Fibroblast of skin of left quadriceps (primary cell): ENCODE results near the gene SPINK5.
"Not testable (repeated sequence)": the region's sequence is repeated elsewhere in the genome, so short reads cannot be mapped to it uniquely, and the experiment has no call there.

Experiments used
- DNase-seq, 2 experiments: peaks; one replicate each; pipeline ENCODE4 v3.0.0-alpha.2; 2013; ENCODE audit warnings: low read depth in 2 of 2

The SPINK5 gene, protein sequence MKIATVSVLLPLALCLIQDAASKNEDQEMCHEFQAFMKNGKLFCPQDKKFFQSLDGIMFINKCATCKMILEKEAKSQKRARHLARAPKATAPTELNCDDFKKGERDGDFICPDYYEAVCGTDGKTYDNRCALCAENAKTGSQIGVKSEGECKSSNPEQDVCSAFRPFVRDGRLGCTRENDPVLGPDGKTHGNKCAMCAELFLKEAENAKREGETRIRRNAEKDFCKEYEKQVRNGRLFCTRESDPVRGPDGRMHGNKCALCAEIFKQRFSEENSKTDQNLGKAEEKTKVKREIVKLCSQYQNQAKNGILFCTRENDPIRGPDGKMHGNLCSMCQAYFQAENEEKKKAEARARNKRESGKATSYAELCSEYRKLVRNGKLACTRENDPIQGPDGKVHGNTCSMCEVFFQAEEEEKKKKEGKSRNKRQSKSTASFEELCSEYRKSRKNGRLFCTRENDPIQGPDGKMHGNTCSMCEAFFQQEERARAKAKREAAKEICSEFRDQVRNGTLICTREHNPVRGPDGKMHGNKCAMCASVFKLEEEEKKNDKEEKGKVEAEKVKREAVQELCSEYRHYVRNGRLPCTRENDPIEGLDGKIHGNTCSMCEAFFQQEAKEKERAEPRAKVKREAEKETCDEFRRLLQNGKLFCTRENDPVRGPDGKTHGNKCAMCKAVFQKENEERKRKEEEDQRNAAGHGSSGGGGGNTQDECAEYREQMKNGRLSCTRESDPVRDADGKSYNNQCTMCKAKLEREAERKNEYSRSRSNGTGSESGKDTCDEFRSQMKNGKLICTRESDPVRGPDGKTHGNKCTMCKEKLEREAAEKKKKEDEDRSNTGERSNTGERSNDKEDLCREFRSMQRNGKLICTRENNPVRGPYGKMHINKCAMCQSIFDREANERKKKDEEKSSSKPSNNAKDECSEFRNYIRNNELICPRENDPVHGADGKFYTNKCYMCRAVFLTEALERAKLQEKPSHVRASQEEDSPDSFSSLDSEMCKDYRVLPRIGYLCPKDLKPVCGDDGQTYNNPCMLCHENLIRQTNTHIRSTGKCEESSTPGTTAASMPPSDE

GRCh38 chr5:148063861-148064260 is at the start of gene SPINK5:
SPINK5 (plus strand) TSS chr5:148063980; CDS start chr5:148064045, 65 bp downstream.
- DNase-seq = no peak

DNA sequence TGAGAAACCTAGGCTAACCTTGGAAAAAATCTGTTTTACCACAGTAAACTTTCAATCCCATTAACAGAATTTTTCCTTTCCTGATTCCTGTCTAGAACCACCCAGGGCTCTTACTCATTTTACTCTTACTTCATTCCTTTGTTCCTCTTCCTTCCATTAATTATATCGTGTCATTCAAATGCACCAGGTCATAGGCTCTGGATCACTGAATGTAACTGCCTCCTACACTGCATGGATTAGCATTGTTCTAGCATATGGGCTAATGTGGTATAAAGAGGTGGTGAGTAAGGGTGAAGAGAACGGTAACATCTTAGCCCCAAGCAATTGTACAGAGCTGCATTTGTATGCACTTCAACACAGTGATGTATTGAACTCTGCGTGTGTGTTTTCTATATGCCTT is 49.5 kb upstream of the SPINK5 start:
- DNase-seq = no peak

DNA sequence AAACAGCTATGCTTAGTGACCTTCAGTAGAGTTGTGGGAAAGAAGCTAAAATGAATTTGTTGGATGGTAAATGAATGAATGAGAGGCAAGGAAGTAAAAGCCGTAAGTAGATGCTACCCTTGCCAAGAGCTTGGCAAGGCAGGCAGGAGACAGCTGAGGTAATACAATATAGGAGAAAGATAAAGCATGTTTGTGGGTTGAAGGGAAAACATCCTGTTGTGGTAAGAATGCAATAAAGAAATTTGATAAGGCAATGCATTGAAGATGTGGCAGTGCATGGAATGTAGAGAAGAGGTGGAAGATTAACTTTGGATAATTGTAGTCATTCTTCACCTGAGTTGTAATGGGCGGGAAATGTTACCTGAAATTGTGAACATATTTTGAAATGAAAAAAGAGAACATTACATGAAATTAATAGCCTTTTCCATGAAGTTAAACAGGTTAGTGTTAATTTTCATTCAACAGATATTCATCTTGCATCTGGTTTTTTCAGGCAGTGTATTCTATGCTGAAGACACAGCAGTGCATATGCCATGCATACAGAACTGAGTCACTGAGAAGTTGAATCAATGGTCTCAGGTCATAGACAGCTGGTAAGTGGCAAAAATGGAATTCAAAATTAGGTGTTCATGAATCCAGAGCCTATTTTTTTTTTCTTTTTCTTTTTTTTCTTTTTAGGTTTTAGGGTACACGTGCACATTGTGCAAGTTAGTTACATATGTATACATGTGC is 43.4 kb upstream of the SPINK5 start:
- DNase-seq = no peak

DNA sequence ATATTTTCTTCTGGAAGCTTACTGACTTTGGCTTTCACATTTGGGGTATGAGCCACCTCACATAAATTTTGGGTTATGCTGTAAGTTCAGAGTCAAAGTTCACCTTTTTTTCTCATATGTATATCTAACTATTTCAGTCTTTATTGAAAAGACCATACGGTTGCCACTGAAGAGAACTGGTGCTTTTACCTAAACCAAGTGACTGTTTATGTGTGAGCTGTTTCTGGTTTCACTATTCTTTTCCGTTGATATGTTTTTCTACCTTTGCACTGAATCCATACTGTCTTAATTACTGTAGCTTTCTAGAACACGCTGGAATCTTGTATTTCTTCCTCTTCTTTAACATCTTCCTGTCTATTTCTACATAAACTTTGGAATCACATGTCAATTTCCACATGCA is 36.3 kb upstream of the SPINK5 start:
- no peak for DNase-seq

- DNase-seq = no peak
Measured at GRCh38 chr5:148029131-148029530, 34.6 kb upstream of the SPINK5 start.

GRCh38 chr5:148033134-148033533 is 30.6 kb upstream of the SPINK5 start:
- DNase-seq = no peak

DNA sequence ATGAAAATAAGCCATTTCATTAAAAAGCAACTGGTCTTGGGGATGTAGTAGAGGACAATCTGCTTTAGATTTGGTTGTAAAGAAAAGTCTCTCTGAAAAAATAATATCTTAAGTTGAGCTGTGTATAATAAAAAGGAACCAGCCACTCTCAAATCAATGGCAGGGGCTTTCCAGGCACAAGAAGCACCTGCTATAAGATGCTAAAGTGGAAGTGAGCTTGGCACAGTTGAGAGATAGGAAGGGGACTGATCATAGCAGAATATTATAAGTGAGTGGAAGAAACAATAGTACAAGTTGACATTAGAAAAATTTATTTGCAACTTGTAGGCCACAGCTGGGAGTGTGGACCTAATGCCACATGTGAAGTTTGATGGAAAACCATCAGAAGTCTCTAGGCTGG is 28.1 kb upstream of the SPINK5 start:
- DNase-seq = no peak

DNA sequence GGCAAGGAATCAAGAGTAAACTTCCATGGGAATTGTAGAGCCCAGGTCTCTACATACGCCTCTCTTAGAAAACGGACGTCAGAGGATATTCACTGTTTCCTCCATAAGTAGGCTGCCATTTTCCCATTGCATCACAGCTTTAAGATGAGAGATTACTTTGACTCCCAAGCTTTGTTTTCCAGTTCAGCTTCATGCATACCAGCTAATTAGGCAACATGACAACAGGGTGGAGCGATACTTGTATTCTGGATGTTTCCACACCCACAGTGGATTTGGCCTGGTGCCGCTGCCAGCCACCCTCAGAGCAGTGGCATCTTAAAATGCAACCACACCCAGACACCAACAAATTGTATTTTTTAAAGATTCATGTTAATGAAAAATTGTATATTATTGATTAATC is 20.9 kb upstream of the SPINK5 start:
- DNase-seq = no peak

DNA sequence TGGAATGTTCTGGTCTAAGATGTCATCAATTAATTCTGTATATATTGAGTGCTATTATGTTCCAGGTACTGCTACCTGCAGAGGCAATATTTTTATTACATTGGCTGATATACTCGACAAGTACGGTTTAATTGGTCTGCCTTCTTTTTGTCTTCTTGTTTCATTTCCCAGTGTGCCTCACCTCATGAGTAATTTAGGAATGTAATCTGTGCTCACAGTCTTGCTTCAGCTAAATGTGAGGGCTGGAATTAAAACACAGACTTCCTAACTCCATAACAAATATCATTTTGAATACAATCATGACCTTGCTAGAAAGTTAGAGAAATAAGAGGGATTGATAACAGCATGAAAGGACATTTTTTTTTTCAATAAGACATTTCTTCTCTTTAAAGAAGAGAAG is 20.1 kb upstream of the SPINK5 start:
- DNase-seq = no peak

DNA sequence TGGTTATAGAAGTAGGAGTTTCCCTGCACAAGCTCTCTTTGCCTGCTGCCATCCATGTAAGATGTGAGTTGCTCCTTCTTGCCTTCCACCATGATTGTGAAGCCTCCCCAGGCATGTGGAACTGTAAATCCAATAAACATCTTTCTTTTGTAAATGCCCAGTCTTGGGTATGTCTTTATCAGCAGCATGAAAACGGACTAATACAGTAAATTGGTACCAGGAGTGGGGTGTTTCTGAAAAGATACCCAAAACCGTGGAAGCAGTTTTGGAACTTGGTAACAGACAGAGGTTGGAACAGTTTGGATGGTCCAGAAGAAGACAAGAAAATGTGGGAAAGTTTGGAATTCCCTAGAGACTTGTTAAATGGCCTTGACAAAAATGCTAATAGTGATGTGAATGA is 8.6 kb upstream of the SPINK5 start:
- DNase-seq = not testable (repeated sequence)

- DNase-seq = no peak
Measured at GRCh38 chr5:148060309-148060708, 3.5 kb upstream of the SPINK5 start.

DNA sequence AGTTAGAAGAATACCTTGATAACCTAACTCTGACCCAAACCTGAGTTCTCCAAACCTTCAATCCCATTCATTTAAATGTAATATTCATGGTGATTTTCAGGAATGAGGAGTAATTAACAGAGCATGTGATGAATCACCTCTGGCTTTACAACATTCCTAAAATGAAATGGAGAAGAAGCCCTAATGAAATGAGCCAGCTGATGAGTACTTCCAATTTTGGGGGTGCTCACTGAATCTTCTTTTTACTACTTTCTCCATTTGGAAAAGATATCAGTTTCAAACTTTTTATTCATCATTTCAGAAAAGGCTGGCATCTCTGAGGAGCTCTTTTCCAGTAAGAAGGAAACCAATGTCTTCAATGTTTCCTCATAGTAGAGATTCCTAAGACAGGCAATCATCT is 2.9 kb upstream of the SPINK5 start:
- no peak for DNase-seq

GRCh38 chr5:148070621-148071020 is 6.8 kb downstream of the SPINK5 start:
- DNase-seq = no peak

DNA sequence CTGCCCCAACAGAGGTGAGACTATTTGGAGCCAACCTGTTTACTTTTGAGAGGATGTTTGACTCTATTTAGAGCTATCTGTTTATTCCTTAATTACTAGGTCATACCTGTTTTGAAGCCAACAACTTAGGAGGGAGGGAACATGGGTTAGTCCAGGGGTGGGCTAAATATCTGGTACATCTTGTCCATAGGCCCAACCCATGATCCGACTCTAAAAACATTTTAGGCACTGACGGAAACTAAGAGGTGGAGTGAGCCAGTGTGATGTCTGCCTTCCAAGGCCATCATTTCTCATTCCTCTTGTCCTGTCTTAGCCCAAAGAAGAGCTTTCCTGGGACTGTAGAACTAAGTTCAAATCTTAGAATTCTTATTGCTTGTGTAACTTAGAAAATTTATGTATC is 8.4 kb downstream of the SPINK5 start:
- DNase-seq = no peak

DNA sequence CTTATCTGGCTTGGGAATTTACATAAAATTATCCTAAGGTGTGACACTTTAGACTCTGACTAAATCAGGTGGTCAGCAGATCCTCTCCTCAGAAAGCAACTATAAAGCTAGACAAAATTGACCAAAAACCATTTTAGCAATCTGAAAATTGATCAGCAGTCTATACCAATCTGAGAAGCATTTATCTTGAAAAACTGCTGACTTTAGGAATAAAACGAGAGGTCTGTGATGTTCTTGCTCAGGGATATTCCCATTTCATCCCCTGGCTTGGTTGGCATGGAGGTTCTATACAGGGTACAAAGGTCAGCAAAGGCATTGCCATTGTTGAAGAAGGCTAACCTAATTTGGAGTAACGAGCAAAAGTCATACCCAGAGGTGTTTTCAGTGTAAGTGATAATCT is 11.7 kb downstream of the SPINK5 start:
- no peak for DNase-seq

DNA sequence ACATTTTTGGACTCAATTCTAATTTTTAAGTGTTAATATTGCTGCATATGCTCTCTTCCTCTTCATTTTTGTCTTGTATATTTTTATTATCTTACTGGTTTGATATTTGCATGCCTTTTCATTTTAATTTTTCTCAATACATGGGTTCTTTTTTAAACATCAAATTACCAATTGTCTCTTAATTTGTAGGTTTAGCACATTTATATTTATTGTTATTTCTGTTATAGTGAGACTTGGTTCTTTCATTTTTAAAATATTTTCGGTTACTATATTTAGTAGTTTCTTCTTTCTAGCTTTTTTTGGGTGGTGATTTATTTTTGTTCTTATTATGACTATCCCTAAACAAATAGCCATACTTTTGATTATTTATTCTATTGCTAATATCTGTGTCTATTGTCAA is 19.4 kb downstream of the SPINK5 start:
- DNase-seq = no peak

DNA sequence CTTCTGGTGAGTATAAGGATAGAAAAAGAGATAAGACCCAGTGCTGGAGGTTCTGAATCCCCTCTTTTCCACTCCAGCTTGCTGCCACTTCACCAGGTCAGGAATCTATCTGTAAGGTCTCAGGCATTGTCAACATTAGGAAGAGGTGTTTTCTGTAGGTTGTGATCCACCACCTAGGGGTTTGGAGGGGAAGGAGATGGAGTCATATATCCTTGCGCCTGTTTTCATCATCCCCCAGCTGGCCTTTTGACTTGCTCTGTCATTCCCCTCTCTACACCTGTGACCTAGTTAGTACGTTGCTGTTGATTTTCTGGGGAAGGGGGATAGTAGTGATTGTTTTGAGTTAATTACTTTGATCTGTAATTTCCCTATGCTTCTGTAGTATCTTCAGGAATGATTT is 20.5 kb downstream of the SPINK5 start:
- DNase-seq = no peak

- DNase-seq = no peak
Measured at GRCh38 chr5:148085310-148085709, 21.5 kb downstream of the SPINK5 start.

DNA sequence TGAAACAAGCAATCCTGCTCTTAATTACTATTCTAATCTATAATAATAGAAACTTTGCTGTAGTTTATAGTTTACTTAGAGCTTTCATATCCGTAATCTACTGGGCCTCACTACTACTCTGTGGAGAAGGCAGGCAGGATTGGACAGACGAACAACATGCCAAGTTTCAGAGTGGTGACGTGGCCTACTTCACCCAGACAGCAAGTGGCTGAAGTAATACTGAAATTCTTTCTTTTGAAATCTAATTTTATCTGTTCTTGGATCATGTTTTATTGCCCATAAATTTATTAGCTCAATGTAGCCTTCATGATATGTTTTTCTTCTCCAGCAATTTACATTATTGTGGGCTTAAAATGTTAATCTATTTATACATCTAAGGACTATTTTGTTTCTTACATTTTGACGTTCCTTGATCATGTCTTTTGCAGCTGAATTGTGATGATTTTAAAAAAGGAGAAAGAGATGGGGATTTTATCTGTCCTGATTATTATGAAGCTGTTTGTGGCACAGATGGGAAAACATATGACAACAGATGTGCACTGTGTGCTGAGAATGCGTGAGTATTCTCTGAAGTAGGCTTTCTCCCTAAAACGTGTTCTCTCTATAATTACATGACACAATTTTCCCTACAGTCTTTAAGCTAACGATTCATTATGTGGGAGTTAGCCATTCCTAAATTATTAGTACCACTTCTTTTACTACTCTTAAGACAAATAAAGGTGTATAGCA is 22.4 kb downstream of the SPINK5 start:
- DNase-seq = no peak

DNA sequence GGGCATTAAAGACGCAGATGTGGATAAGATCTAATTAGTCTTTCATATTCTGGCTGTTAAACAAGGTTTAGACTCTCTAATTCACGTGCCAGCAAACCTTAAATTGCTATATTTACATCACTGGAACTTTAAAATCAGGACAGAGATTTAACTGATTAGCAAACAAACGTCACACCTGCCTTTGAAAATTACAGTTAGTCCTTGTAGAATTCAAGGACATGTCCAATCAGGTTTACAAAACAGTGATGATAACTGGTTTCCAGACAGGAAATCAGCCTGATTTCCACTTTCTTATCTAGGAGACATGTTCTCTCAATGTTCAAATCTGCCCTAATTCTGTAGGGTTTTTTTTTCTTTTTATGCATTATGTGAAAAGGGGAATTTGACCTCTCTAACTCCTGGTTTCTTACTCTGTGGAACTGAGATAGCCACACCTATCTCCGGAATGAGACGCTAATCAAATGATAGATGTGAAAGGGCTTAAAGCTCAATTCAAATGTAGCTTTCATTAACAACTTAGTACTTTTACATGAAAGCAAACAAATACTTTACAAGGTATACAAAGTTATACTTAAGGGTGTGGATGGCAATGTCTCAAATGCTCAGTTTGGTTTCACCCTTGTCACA is 26.5 kb downstream of the SPINK5 start:
- no peak for DNase-seq

GRCh38 chr5:148090773-148091250 is 27.0 kb downstream of the SPINK5 start:
- DNase-seq = no peak
